GM12801 (cell line): ENCODE results near the gene MYO5C.

Experiments used
- CTCF ChIP-seq: IDR thresholded peaks from one replicate; pipeline ENCODE4 v1.5.1; 2011; ENCODE audit warnings: control low read depth; ENCODE audit not compliant: insufficient read length; ENCODE audit errors: extremely low read depth

Gene MYO5C

DNA sequence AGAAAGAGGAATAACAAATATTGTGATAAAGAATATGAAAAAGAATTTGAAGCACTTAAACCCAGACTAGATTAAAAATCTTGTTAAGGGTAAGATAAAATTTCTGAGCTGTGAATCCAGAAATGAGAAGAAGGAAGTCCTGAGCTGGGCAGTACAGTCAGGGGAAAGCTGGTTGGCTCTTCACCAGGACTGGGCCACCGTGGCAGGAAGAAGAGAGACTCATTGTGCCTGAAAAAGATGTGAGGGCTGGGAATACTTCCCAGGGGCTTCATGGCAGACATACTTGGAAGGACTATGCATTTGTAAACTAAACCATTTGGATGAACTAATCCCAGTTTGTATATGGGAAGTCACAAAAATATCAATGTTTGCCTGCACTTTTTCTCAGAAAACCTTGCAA is 28.5 kb upstream of the MYO5C start:
- TF ChIP-seq CTCF, result no peak

GRCh38 chr15:52318729-52319500 is 23.3 kb upstream of the MYO5C start:
- no peak for TF ChIP-seq CTCF

- no peak for TF ChIP-seq CTCF
Measured at GRCh38 chr15:52317688-52318087, 22.1 kb upstream of the MYO5C start.

GRCh38 chr15:52317022-52317421 is 21.4 kb upstream of the MYO5C start:
- TF ChIP-seq CTCF, result no peak

GRCh38 chr15:52309154-52309548 is 13.5 kb upstream of the MYO5C start:
- TF ChIP-seq CTCF, result no peak

GRCh38 chr15:52308446-52309153 is 13.0 kb upstream of the MYO5C start:
- no peak for TF ChIP-seq CTCF

DNA sequence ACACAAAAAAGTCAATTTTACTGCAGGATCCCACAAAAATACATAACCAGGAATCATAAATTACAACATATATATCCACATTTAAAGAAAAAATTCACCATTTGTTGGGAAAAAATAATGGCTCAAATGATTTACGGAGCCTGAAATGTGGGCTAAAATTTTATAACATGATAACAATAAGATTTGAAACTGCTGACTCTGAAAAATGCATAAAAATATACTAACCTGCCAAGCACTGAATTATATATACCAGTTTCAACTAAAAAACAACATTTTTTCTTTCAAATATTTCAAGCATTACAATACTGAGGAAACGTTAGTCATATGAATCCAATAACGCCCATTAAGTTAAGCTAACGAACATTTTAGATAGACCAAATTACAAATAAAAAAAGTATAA is 12.2 kb upstream of the MYO5C start:
- no peak for TF ChIP-seq CTCF
